ACC112 (cell line): ENCODE measurements around the gene RASA1.

Source experiments
- H2AFZ ChIP-seq: fragments of 200-600 bp; sonication (generic); one replicate; pipeline ENCODE4 v1.6.0; 2017; ENCODE audit warnings: antibody characterized with exemption, low read length; ENCODE audit not compliant: unreplicated experiment
- H3K27ac ChIP-seq: fragments of 200-600 bp; sonication (generic); 2 replicates; pipeline ENCODE4 v1.5.1; 2014; ENCODE audit warnings: low read depth, mild to moderate bottlenecking, antibody characterized with exemption, low read length, moderate library complexity
- H3K27me3 ChIP-seq: fragments of 200-600 bp; sonication (generic); 2 replicates; pipeline ENCODE4 v1.6.1; 2014; ENCODE audit warnings: mild to moderate bottlenecking, antibody characterized with exemption, low read length, moderate library complexity, mixed read lengths; ENCODE audit not compliant: insufficient read depth
- H3K36me3 ChIP-seq: fragments of 200-600 bp; sonication (generic); 2 replicates; pipeline ENCODE4 v1.6.1; 2016; ENCODE audit warnings: mild to moderate bottlenecking, antibody characterized with exemption, low read length, moderate library complexity, mixed read lengths; ENCODE audit not compliant: insufficient read depth
- H3K4me1 ChIP-seq: fragments of 200-600 bp; sonication (generic); one replicate; pipeline ENCODE4 v1.6.1; 2016; ENCODE audit warnings: low read length, mixed read lengths; ENCODE audit not compliant: insufficient read depth, unreplicated experiment, control insufficient read depth
- H3K4me3 ChIP-seq: fragments of 200-600 bp; sonication (generic); 2 replicates; pipeline ENCODE4 v1.5.1; 2014; ENCODE audit warnings: mild to moderate bottlenecking, low read depth, low read length
- H3K79me2 ChIP-seq: fragments of 200-600 bp; sonication (generic); one replicate; pipeline ENCODE4 v1.6.0; 2016; ENCODE audit warnings: low read length; ENCODE audit not compliant: control insufficient read depth, unreplicated experiment, insufficient read depth

RASA1 gene

DNA sequence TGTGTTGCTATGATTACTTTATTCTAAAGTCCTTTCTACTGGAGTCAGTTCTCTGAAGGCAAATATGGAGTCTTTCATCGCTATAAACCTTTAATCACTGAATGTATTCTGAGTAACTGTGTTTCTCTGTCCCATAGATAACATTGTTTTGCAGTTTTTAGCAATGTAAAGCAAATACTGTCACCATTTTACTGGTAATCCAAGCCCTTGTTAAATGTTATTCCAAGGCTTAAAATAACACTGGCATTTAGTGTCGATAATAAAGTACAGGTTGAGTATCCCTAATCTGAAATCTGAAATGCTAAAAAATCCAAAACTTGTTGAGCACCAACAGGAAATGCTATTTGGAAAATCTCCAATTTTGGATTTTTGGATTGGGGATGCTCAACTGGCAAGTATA lies 120.4 kb downstream of the RASA1 start:
- peaks cover 63% of the 10 kb centered on the region for H3K36me3 ChIP-seq
- no peak overlapping the region for H2AFZ ChIP-seq
- H3K79me2 ChIP-seq: peaks cover 23% of the 10 kb centered on the region
- H3K27ac ChIP-seq: no peak overlapping the region
- no peak overlapping the region for H3K4me3 ChIP-seq
- H3K4me1 ChIP-seq: peaks cover 32% of the 10 kb centered on the region
- H3K27me3 ChIP-seq: no peaks in the 10 kb centered on the region

DNA sequence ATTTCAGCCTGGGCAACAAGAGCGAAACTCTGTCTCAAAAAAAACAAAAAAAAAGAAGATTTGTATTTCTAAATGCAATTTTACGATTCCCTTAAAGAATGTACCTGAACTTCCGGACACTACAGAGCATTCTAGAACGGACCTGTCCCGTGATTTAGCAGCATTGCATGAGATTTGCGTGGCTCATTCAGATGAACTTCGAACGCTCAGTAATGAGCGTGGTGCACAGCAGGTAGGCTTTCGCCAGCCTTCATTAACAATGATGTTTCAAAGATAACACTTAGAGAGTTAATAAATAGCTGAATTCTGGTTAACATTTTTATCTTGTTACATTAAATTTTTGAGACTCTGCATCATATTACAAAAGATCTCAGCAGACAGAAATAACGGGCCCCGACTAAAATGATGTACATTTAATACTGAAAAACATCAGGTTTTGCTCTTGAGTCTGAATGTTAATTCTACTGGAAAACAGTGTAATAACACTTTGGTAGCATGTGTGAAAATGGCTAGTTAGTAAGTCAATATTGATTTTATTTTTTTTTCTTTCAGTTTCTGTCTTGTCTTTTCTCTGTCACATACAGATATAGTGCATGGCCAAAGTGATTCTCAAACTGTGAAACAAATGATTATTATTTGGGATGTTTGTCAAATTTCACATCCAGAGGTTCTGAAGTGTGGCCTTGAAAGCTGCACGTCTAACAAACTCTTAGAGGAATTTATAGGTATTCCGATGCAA lies 121.8 kb downstream of the RASA1 start:
- H3K27ac ChIP-seq: peak overlapping the region; percentile 3; the same call in 1 of the 2 replicates
- peaks cover 23% of the 10 kb centered on the region for H3K79me2 ChIP-seq
- no peaks in the 10 kb centered on the region for H3K27me3 ChIP-seq
- no peak overlapping the region for H3K4me3 ChIP-seq
- peaks cover 42% of the 10 kb centered on the region for H3K4me1 ChIP-seq
- H2AFZ ChIP-seq: no peak overlapping the region
- H3K36me3 ChIP-seq: peaks cover 59% of the 10 kb centered on the region

DNA sequence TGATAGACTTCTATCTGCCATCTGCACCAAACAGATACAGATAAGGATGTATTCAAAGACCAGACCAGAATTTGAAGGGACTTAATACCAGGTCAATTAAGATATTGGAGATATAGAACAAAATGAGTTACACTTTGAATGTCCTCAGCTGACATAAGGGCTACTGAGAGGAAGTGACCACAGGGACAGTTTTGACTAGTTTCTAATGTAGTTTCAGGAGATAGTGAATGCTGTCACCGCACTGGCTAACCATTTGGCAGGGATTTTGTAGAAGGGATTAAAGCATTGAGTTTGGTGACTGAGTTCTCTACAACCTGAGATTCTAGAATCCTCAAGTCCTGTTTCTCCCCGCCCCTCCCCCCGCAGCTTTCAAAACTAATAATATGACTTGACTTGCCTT lies 122.4 kb downstream of the RASA1 start:
- no peaks in the 10 kb centered on the region for H3K27me3 ChIP-seq
- peak overlapping the region; percentile 3; the same call in 1 of the 2 replicates for H3K27ac ChIP-seq

DNA sequence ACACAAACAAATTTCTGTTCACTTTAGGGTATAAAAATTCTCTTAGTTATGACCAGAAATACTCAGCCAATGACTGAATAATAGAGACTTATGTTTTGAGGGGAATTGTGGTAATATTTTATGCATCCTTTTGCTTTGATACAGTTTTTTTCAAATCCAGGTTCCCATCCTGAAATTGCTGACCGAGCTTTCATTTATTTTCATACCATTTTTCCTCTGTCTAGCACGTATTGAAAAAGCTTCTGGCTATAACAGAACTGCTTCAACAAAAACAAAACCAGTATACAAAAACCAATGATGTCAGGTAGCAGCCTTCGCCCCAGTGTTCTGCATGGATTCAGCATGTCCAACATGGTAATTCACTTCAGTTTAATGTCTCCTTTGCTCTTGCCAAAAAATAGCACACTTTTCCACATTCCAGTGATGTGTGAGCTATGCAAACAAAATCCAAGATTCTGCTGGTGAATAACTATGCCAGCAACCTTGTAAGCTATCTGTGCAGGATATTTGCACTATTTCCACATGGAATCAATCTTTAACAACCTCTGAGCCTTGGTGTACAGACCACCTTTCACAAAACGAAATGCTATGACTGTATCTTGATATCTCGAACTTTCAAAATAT lies 123.0 kb downstream of the RASA1 start:
- Histone ChIP-seq H3K79me2 (peaks cover 28% of the 10 kb centered on the region), H2AFZ (no peak overlapping the region), H3K4me1 (peaks cover 54% of the 10 kb centered on the region), H3K36me3 (peaks cover 62% of the 10 kb centered on the region), H3K4me3 (no peak overlapping the region), H3K27me3 (no peaks in the 10 kb centered on the region), H3K27ac (peak overlapping the region; percentile 98; the same call in 1 of the 2 replicates)

More for the DNA sequence above, 122.4 kb downstream of the RASA1 start:
- Histone ChIP-seq H2AFZ (no peak overlapping the region), H3K36me3 (peaks cover 63% of the 10 kb centered on the region), H3K4me1 (peaks cover 48% of the 10 kb centered on the region), H3K4me3 (no peak overlapping the region), H3K79me2 (peaks cover 23% of the 10 kb centered on the region)

DNA sequence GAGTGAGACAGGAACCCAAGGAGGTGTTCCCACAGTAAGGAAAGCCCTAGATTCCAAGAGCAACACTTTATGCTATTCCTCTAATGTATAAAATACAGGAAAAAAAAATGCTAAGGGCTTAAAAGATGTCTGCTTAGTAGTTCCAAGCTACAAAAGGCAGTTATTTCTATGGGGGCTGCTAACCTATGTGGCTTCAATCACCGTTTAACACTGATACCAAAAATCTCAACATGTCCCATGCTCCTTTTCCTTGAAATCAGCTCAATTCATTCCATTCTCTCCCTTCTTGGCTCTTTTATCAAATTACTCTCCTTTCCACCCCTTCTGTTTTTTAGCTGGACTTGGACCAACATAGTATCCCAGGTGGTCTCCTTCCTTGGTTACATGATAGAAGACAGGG lies 124.5 kb downstream of the RASA1 start:
- Histone ChIP-seq H2AFZ (no peak overlapping the region), H3K27ac (peak overlapping the region; percentile 98), H3K36me3 (peaks cover 60% of the 10 kb centered on the region), H3K79me2 (peaks cover 32% of the 10 kb centered on the region), H3K4me3 (no peak overlapping the region), H3K27me3 (no peaks in the 10 kb centered on the region), H3K4me1 (peaks cover 54% of the 10 kb centered on the region)

DNA sequence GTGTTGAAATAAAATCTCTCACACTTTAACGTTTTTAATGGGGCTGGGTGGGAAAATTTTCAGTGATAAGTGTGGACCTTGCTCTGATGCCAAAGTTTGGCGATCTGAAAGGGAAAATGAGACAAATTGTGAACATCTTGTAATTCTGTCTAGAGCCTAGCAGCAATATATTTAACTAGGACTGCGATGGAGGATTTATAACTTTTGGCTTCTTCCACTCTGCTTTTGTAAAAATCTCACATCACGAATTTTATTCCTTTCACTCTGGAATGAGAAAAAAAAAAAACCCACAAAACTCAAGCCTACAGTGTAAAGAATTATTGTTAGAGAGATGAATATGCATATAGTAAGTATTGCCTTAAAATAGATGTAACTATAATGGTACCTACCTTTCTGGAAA lies 125.1 kb downstream of the RASA1 start:
- Histone ChIP-seq H3K79me2 (peaks cover 36% of the 10 kb centered on the region), H3K27me3 (no peaks in the 10 kb centered on the region), H3K36me3 (peaks cover 57% of the 10 kb centered on the region), H3K4me3 (peak overlapping the region; percentile 13; the same call in 1 of the 2 replicates), H2AFZ (no peak overlapping the region), H3K27ac (peak overlapping the region; percentile 98), H3K4me1 (peaks cover 54% of the 10 kb centered on the region)

DNA sequence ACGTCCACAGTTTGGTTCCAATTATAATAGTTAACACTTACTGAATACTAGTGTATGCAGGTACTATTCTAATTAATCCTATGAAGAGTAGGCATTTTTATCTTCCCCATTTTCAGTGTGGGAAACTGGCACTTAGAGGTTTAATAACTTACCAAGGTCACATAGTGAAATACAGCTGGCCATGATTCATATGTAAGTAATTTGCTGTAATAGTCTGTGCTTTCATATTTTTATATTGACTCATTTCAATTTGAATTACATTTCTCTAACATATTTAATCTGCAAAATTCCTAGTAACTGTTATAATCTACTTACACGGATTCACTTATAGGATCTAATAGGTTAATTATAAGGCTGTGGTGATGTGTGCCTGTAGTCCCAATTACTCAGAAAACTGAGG lies 125.6 kb downstream of the RASA1 start:
- peaks cover 57% of the 10 kb centered on the region for H3K4me1 ChIP-seq
- no peaks in the 10 kb centered on the region for H3K27me3 ChIP-seq
- H3K27ac ChIP-seq: peak overlapping the region; percentile 98
- H3K79me2 ChIP-seq: peaks cover 38% of the 10 kb centered on the region
- H3K4me3 ChIP-seq: peak overlapping the region; percentile 54
- H2AFZ ChIP-seq: no peak overlapping the region
- peaks cover 57% of the 10 kb centered on the region for H3K36me3 ChIP-seq

DNA sequence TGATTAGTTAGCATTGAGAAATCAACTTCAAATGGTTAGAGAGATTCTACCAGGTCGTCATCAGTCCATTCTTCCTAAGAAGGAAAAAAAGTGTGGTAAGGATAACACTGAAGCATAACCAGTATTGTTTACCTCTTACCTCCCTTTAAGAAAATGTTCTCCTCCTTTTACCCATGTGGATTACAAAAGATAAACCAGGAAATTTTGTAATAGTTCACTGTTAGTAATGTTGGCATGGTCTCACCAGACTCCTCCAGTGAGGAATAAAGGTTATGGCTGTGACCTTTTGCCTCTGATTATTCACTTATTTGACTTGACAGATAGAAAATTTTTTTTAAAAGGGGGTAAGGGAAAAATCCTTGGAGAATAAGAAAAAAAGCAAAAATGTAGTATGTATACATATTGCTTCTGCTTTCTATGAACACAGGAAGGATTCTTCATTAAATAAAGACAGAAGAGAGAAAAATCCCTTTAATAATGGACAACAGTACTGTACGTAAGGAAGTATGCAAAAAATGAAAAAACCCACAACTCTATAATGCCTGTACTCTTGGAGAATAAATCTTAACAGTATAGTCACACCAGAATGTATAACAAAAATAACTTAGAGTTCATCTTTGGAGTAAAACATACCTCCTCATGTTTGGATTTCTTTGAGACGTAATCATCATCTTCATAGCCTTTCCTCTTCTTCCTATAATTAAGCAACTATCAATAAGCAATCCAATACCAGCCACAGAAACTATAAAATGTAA lies 126.9 kb downstream of the RASA1 start:
- Histone ChIP-seq H3K4me3 (peak overlapping the region; percentile 42; the same call in 1 of the 2 replicates), H2AFZ (no peak overlapping the region), H3K79me2 (peaks cover 37% of the 10 kb centered on the region), H3K27ac (peak overlapping the region; percentile 98), H3K4me1 (peaks cover 67% of the 10 kb centered on the region), H3K36me3 (peaks cover 57% of the 10 kb centered on the region), H3K27me3 (no peaks in the 10 kb centered on the region)

DNA sequence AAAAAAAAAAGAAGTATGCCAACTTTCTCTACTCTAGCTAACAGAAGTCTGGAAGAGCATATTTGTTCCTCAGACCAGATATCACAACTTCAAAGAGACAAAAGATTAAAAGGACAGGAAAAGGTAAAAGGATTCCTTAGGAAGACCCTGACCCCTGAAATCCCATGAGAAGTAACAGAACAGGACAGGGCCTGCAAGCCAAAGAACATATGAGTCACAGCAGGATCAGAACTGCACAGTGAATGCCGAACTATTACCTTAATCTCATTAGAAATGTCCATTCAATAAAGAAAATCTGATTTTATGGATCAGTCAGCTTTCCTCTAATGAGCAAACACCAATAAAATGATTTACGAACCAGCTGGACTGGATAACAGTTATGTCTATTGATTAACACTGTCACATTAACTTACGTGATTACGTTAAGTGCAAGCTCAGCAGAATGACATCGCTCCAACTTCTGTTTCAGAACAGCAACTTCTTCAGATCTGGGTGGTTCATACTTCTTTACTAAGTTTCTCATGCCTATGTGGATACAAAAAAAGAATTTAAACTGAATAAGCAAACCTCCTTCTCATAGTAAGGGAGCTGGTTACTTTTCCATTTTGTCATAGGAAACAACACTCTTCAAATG lies 131.4 kb downstream of the RASA1 start:
- H3K27me3 ChIP-seq: no peaks in the 10 kb centered on the region
- H2AFZ ChIP-seq: no peak overlapping the region
- H3K4me1 ChIP-seq: peaks cover 38% of the 10 kb centered on the region
- peak overlapping the region; percentile 5; the same call in 1 of the 2 replicates for H3K4me3 ChIP-seq
- peaks cover 44% of the 10 kb centered on the region for H3K36me3 ChIP-seq
- peaks cover 19% of the 10 kb centered on the region for H3K79me2 ChIP-seq
- H3K27ac ChIP-seq: peak overlapping the region; percentile 61

DNA sequence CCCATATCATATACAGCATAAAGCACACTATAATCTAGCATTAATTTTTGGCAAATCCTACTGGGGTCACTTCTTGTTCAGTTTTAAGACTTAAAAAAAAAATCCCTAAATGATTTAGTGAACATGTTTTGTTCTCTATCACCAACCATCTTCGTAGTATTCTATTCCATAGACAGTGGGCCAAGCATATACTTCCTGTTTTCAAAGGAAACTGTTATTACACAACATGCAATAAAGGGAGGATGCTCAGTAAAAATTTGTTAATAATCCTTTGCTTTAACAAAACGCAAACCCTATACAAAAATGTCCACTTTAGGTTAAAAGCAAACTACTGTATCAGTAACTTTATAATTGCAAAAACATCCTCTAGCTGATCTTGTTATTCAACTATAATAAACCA lies 132.0 kb downstream of the RASA1 start:
- H3K79me2 ChIP-seq: peaks cover 23% of the 10 kb centered on the region
- H3K27ac ChIP-seq: peak overlapping the region; percentile 61
- peaks cover 49% of the 10 kb centered on the region for H3K36me3 ChIP-seq

More for the DNA sequence above, 132.0 kb downstream of the RASA1 start:
- Histone ChIP-seq H3K27me3 (no peaks in the 10 kb centered on the region), H3K4me1 (peaks cover 32% of the 10 kb centered on the region), H2AFZ (no peak overlapping the region), H3K4me3 (peak overlapping the region; percentile 5; the same call in 1 of the 2 replicates)
